ENCODE results near the gene SDR39U1. TPM values are rescaled to one million over a fixed set of nuclear protein-coding genes. Genes with fewer than 3 reads are reported as not detected.

The SDR39U1 gene
- total RNA-seq, 1 donor from 2014 or later = 17.0 TPM

GRCh38 chr14:24429395-24430142 is 13.0 kb downstream of the SDR39U1 start, which contains the start of the genes CBLN3 and KHNYN:
Gene CBLN3, minus strand, starts transcription at chr14:24429668. Its CDS starts 614 bp downstream, at chr14:24429054.
Gene KHNYN, plus strand, starts transcription at chr14:24429954. Its CDS starts 777 bp downstream, at chr14:24430731.
- DNase-seq = peak; percentile 70

- no peak for DNase-seq
Measured at GRCh38 chr14:24428628-24429394, 13.8 kb downstream of the SDR39U1 start.

- DNase-seq = no peak
Measured at GRCh38 chr14:24427537-24428508, 14.8 kb downstream of the SDR39U1 start.

- no peak for DNase-seq
Measured at GRCh38 chr14:24426912-24427536, 15.6 kb downstream of the SDR39U1 start.

GRCh38 chr14:24426150-24426911 is 16.2 kb downstream of the SDR39U1 start:
- no peak for DNase-seq

- DNase-seq = no peak
Measured at GRCh38 chr14:24425704-24426103, 16.9 kb downstream of the SDR39U1 start.

GRCh38 chr14:24422694-24423601 is 19.6 kb downstream of the SDR39U1 start:
- DNase-seq = no peak

- no peak for DNase-seq
Measured at GRCh38 chr14:24422261-24422660, 20.3 kb downstream of the SDR39U1 start.

- DNase-seq = no peak
Measured at GRCh38 chr14:24418492-24418873, 24.1 kb downstream of the SDR39U1 start.

- DNase-seq = no peak
Measured at GRCh38 chr14:24417832-24418491, 24.6 kb downstream of the SDR39U1 start.

- DNase-seq = no peak
Measured at GRCh38 chr14:24416932-24417619, 25.5 kb downstream of the SDR39U1 start.

- no peak for DNase-seq
Measured at GRCh38 chr14:24416254-24416931, 26.2 kb downstream of the SDR39U1 start.

GRCh38 chr14:24415421-24416253 is 26.9 kb downstream of the SDR39U1 start:
- no peak for DNase-seq

GRCh38 chr14:24414732-24415420 is 27.7 kb downstream of the SDR39U1 start:
- no peak for DNase-seq

- no peak for DNase-seq
Measured at GRCh38 chr14:24414077-24414476, 28.5 kb downstream of the SDR39U1 start.
